HG03342 (cell line): ENCODE results near the gene HACE1.

ENCODE experiments used
- ATAC-seq: cut with Tn5 transposase; IDR thresholded peaks from one replicate; pipeline ENCODE4 v1.9.1; 2021; ENCODE audit warnings: mild to moderate bottlenecking, moderate library complexity; ENCODE audit not compliant: unreplicated experiment

The HACE1 gene

DNA sequence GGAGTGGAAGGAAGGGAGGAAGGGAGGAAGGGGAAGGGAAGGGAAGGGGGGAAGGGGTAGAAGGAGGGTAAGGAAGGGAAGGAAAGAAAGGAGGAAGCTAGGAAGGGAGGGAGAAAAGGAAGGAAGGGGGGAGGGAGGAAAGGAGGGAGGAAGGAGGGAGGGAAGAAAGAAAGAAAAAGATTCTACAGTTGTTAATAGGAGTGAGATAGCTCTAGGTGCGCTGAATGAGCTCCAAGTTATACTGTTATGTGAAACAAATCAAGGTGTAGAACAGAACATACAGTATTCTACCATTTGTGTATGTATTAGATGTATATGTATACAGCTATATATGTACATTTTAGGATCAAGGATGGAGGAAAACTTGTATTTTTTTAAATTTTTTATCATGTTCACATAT is 167.7 kb downstream of the HACE1 start:
- ATAC-seq, result no peak

DNA sequence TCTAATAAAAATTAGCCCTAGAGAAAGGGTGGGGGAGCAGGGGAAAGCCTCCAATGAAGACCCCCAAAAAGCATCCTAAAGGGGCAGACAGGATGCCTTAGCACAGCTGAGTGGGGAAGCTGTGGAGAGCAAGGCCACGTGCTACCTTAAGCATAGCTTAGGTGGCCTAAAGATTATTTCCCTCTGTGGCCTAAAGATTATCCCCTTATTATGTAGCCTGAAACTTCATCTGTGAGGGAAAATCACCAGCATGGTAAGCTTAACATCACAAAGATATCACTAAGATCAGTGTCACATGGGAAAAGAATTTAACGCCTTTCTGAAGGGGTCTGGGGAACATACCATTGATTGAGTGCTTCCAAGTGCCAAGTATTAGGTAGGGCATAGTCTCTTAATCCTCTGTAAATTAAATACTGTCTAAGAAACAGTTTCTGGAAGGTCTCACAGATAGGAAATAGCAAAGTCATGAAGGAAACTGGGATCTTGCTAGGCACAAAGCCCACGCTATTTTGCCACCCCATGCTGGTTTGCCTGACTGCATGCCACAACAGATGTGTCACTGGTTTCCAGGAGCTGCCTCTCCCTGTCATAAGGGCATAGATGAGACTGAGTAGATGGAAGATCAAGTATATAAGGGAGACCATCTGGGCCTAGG is 170.0 kb downstream of the HACE1 start:
- ATAC-seq, result no peak

- no peak for ATAC-seq
These were observed 171.3 kb downstream of the HACE1 start for GRCh38 chr6:104688283-104688969.

GRCh38 chr6:104686550-104687175 is 173.1 kb downstream of the HACE1 start:
- no peak for ATAC-seq

GRCh38 chr6:104685871-104686549 is 173.7 kb downstream of the HACE1 start:
- ATAC-seq, result no peak

DNA sequence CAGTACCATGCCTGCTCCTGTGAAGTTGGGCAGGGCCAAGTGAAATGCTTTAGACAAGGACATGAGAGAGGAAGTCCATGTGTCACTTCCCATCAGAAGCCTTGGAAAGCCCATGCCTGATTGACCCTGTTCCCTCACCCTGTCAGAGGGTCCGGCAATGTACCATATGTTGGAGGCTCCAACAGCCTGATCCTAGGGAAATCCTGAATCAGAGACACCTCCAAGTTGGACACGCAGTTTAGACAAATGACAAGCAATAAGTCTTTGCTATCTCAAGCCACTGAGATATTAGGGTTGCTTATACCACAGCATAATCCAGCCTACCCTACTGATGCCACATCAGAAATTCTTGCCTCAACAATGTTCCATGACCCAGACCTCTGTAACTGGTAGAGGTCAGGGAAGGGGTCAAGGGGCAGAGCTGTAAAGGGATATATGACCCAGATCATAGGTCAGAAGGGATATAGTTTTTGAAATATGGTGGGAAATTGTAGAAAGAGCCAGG is 174.8 kb downstream of the HACE1 start:
- ATAC-seq, result no peak

GRCh38 chr6:104683809-104684208 is 175.9 kb downstream of the HACE1 start:
- ATAC-seq, result no peak

DNA sequence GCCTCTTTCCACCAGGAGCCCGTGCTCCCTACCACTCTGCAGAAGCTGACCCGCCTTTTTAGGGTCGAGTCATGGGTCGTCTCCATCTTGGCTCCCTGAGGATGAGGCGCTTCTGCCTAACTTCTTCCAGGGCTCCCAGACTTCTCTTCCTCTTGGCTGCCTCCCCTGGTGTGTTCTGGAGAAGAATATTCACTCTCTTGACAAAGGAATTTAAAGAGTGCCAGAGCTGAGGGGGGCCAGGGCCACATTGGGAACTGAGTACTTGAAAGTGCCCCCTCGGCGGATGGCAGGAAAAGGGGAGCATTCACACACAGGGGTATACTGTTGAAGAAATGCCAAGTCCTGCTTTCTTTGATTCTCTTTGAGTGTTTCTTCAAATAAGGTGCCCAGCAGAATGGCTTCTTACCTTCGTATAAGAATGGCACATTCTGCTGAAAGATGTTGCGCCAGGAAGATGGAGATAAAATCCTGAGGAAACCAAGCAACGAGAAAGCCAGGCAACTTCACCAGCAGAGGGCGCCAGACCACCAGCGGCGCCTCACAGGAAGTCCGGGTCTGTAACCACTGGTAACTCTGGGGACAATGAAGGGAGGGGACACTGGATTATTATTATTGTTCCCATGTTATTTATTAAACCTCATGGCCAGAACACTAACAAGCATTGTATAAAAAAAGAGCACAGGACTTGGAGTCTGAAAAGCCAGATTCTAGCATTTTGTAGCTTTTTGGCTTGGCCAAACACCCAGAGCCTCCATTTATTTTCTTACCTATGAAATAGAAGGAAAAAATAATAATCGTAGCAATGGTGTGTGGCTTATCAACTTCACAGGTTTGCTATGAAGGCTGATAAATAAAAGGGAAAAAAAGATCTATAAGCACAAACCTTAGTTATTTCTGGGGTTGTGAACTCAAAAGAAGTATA is 176.7 kb downstream of the HACE1 start:
- peak; percentile 92 for ATAC-seq

- no peak for ATAC-seq
These were observed 179.2 kb downstream of the HACE1 start for GRCh38 chr6:104680539-104680938.

GRCh38 chr6:104679971-104680370 is 179.7 kb downstream of the HACE1 start:
- no peak for ATAC-seq
